HG03378 (cell line): ENCODE results near the gene VEPH1.

Source experiments
- ATAC-seq: cut with Tn5 transposase; IDR thresholded peaks from one replicate; pipeline ENCODE4 v1.9.1; 2021; ENCODE audit warnings: mild to moderate bottlenecking, moderate library complexity; ENCODE audit not compliant: unreplicated experiment

Gene VEPH1

DNA sequence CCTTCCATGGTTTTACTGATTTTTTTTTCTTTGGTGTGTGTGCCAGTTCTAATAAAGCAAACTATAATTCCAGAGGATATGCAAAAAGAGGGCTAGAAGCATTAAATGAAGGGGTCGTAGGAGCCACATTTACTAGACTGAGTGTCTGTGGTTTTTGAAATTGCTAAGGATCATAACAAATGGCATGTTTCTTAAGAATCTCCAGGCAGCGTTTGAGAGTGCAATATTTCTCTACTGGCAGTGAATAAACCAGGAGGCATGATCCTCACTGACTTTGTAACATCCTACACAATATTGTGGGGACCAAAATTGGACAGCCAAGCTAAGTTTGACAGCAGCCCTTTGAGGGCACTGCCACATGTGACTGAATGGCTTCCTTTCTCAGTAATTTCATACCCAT is 227.4 kb downstream of the VEPH1 start:
- no peak for ATAC-seq

DNA sequence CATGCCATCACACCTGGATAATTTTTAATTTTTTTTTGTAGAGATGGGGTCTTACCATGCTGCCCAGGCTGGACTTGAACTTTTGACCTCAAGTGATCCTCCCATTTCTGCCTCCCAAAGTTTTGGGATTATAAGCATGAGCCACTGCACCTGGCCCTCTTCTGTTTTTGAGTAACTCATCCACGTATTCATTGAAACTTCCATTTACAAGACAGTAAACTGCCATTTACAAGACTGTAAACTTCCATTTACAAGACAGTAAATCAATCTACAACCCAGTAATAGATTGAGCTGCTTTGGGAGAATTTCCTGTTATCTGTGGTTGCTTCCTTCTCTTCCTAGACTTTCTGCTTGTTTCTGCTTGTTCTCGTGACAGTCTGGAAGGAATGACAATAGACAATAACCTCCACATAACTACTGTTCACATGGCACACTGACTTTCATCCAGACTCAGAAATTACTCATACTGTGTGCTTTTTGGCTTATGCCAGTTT is 228.5 kb downstream of the VEPH1 start:
- ATAC-seq, result no peak

GRCh38 chr3:157271283-157271882 is 231.8 kb downstream of the VEPH1 start:
- ATAC-seq, result no peak

DNA sequence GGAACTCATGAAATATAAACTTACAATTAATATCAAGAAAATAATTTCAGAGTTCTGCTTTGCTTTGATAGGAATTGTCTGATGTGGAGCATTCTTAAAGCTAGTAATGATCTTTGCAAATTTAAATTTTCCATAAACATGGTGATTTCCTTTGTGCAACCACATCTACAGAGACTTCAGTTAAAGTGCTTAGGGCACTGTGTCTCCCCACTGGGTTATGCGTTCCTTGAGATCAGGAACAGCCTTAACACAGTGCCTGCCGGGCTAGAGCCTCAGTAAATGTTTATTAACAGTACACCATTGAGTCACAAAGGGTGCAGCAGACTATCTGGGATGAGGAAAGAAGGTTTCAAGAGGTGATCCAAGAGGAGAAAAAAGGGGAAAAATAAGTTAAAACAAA is 235.2 kb downstream of the VEPH1 start:
- no peak for ATAC-seq

DNA sequence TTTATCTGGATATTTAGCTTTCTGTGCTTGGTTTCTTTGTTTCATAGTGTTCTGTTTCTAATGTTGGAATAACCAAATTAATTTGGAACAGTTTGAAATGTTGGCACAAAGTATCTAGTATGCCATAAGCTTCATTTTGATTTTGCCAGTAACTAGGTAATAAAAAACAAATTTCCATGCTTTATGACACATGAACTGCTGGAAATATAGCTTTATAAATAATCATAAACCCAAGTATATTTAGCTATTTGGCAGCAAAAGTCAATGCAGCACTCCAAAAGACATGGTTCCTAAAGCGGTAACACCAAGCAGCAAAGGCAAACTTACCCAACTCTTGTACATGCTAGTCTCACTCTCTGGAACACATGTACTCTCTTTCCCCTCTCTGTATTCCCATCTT is 237.3 kb downstream of the VEPH1 start:
- ATAC-seq, result no peak

GRCh38 chr3:157263027-157263426 is 240.2 kb downstream of the VEPH1 start:
- ATAC-seq, result no peak

DNA sequence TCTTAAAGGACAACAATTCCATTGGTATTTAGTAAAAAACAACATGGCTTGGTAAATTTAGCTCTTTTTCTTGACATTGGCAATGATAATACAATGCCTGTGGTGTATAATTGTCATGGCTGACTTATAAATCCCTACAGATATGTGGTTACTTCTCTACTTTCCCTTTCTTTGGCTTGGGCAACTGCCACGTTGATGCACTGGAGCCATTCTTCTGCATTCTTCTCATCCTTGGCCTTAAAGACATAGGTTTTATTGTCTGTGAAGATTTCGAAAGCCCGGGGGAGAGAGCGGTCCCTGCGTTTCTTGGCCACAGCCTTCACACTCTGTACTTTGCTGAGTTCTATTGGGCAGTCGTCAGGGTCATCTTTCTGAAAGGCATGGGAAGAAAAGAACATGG is 242.2 kb downstream of the VEPH1 start:
- ATAC-seq, result no peak

- ATAC-seq, result no peak
Measured at GRCh38 chr3:157259825-157260224, 243.4 kb downstream of the VEPH1 start.

DNA sequence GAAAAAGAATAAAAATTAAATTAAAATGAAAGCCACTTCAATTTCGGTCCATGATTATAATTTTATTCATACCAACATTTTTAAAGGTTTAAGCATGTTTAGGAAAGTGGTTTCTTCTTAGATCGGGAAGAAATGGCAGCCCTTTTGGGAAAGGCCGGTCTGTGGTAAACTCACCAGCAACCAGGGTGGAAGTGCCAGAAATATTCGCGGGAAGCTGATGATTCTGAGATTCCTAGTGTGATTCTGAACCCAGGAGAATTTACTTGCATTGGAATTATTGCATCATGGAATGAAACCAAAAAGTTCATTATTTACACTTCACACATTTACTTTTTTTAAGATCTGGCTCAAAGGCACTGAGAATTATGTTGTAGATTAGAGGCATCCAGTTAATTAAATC is 246.1 kb downstream of the VEPH1 start:
- ATAC-seq, result no peak

DNA sequence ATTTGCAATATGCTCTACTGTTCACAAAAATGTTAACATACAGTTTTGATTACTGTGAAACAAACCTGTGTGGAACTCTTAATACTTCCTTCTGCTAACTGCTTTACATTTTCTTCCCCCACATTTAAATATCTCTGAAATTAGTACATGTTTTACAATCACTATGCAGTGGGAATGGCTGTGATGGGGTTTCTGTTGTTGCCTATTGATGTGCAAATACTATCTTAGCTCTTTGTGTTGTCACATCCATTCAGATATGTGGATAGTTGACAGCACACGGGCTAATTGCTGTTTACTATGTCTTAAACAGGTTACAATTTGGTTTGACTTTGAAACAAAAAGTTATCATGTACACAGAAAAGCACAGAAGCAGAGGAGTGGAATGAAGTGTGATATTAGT is 247.4 kb downstream of the VEPH1 start:
- ATAC-seq, result no peak

DNA sequence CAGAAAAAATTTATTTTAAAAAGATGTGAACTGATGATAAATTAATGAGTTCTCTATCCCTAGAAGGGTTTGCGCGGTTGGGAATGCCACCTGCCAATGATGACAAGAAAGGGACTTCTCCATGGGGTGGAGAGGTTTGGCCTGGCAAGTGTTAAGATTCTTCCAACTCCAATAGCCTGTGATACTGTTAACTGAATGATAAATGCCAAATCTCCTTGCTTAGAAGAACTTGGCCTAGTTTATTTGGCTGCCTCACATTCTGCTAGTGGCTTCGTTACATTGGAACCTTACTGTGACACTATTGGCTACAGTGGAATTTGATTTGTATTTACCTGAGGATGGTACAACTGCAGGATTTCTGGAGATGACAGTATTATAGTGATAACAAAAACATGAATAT is 251.5 kb downstream of the VEPH1 start:
- ATAC-seq, result no peak

- ATAC-seq, result no peak
Measured at GRCh38 chr3:157249606-157250005, 253.6 kb downstream of the VEPH1 start.

- no peak for ATAC-seq
Measured at GRCh38 chr3:157248590-157249422, 254.4 kb downstream of the VEPH1 start.

DNA sequence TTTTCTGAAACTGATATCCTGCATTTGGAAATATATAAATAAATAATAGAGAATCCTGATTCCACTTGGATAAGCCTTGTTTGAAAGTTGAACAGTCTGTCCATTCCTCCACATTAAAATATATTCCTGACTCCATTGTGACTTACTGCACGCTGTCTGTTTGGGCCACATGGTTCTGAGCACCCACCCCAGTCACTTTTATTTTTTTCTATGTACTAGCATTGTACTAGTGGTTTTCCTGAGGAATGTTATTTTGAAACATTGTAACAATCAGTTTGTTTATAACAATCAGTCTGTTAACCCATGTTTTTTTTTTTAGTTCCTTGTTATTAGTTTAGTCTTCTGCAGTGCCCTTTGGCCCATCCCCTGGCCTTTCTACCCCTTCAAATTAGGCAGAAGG is 255.8 kb downstream of the VEPH1 start:
- no peak for ATAC-seq

DNA sequence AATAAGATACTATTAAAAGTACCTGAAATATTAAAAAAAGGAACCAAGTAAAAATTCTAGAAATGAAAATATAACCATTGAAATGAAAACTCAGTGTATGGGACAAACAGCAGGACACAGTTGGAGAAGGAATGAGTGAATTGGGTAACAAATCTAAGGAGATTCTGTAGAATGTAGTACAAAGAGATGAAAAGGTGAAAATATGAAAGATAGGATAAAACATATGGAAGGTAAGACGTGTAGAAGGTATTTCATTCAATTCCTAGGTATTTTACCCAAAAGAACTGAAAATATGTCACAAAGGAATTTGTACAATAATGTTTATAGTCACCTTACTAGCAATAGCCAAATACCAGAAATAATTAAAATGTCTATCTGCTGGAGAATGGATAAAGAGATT is 260.4 kb downstream of the VEPH1 start:
- ATAC-seq, result no peak

DNA sequence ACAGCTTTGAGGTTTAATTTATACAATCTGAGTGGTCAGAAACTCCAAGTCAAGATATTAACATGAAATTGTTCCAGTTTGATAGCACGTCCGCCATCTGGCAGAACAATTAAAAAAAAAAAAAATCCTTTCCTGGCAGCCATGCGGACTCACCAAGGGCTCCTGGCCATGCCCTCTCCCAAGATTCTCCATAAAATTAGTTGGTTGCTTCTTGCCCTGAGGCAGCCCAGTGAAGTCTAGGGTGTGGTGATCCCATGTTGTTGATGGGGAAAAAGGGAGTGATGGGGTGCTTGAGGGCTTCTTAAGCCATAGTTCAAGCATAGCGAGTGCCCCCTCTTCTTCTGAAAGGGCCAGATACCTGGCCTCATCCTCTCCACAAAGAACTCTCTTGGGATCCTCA is 261.6 kb downstream of the VEPH1 start:
- no peak for ATAC-seq

DNA sequence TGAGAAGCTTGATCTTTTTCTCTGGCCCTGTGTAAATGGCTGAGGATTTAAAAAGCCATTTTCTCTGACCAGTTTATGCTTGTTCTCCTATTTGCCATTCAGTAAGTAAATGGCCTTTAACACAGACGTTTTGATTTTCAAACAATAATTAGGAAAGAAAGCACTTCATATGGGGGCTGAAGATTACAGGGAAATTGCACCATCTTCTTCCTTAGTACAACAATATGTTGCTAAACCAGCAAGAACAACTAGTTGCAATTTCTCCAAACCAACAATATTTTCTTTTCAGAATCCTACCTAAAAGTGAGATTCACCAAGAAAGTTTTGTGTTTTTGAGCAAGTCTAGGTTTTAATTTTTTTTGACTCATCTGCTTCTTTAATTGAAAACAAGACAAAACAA is 262.8 kb downstream of the VEPH1 start:
- no peak for ATAC-seq

DNA sequence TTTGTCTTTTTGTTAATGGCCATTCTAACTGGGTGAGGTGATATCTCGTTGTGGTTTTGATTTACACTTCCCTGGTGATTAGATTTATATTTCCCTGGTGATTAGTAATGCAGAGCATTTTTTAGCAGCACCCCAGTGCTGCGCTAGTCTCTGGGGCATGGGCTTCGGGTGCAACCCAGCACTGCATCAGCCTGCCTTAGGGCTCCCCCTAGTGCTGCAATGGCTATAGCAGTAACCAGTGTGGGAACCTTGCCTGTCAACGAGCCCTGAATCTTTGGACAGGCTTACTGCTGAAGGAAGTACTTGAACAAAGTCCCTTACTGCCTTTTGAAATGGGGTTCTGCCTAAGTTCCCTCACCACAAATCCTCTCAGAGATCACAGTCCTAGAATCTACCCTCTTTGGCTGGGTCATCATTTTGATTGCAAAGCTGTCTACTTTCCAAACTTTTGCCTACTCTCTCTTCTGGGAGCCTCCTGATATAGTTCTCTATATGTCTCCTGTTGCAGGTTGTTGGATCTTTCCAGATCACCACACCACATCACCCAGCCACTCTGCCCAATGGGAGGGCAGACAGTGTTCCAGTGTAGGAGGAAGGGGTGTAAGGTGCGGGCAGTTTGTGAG is 264.0 kb downstream of the VEPH1 start:
- ATAC-seq, result peak; percentile 98

DNA sequence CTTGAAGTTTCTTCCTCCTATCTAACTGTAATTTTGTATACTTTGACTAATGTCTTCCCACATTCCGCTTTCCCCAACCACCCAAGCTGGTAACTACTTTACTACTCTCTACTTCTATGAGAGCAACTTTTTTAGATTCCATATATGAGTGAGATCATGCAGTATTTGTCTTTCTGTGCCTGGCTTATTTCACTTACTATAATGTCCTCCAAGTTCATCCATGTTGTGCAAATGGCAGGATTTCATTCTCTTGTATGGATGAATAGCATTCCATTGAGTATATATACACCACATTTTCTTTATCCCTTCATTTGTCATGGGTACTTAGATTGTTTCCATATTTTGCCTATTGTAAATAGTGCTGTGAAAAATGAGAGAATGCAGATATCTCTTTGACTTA is 264.8 kb downstream of the VEPH1 start:
- no peak for ATAC-seq

DNA sequence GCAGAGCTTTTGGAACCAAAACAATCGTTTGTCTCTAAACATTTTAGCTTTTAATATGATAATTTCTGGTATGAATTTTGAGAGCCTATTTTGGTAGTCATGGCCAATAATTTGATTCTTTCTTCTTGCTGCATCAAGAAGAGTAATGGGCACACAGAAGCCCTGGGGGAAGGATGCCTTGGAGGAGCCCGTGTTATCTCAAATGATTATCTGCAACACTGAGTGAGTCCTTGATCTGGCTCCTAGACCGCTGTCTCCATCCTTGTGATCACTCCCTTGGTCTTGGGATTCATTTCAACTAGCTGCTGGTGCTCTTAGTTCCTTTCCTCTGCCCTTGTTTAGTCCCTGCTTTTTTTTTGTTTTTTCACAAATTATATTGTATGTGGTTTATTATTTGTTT is 265.3 kb downstream of the VEPH1 start:
- ATAC-seq, result no peak

DNA sequence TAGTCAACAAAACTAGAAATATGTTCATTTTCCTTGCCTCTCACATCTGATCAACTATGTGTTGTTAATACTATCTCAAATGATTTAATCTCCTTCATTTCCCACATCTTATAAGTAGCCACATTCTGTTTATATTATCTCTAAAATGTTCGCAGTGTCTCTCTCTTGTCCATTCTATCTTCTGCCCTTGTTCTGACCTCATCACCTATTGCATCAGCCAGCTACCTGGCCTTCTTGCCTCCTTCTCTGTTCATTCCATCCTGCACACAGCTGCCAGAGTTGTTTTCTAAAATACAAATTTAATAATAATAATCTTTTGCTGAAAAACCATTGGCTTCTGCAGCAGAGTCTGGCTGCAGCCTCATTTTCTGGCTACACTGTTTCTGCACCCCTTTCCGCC is 267.9 kb downstream of the VEPH1 start:
- ATAC-seq, result no peak

DNA sequence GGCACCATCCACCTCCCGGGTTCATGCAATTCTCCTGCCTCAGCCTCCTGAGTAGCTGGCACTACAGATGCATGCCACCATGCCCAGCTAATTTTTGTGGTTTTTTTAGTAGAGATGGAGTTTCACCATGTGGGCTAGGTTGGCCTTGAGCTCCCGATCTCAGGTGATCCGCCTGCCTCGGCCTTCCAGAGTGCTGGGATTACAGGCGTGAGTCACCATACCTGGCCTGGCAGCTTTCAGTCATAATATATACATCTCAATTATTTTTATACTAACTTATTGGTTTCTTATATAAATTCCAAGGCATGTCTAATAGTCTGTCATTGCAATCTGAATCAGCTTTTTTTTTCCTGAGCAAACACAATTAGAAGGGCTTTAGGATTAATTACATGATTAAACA is 269.3 kb downstream of the VEPH1 start:
- no peak for ATAC-seq
